KMS-11 (cell line): ENCODE results near the gene PPHLN1.

Source experiments
- H2AFZ ChIP-seq: fragments of 200-600 bp; sonication (generic); 2 replicates; pipeline ENCODE4 v1.6.1; 2016; ENCODE audit warnings: antibody characterized with exemption, mixed run types, low read depth
- H3K27ac ChIP-seq: fragments of 200-600 bp; sonication (generic); 2 replicates; pipeline ENCODE4 v1.6.1; 2016; ENCODE audit warnings: mild to moderate bottlenecking, mixed run types
- H3K27me3 ChIP-seq: fragments of 200-600 bp; sonication (generic); 2 replicates; pipeline ENCODE4 v1.6.1; 2017; ENCODE audit warnings: mild to moderate bottlenecking, low read depth, mixed run types, moderate library complexity; ENCODE audit not compliant: insufficient read depth
- H3K36me3 ChIP-seq: fragments of 200-600 bp; sonication (generic); 2 replicates; pipeline ENCODE4 v1.6.1; 2017; ENCODE audit warnings: mild to moderate bottlenecking, mixed run types; ENCODE audit not compliant: insufficient read depth
- H3K4me1 ChIP-seq: fragments of 200-600 bp; sonication (generic); 2 replicates; pipeline ENCODE4 v1.6.1; 2016; ENCODE audit warnings: mild to moderate bottlenecking, low read depth, mixed run types; ENCODE audit not compliant: poor library complexity, severe bottlenecking
- H3K4me2 ChIP-seq: fragments of 200-600 bp; sonication (generic); 2 replicates; pipeline ENCODE4 v1.7.0; 2016; ENCODE audit warnings: mild to moderate bottlenecking, mixed run types
- H3K4me3 ChIP-seq: fragments of 200-600 bp; sonication (generic); IDR thresholded peaks from 2 replicates; pipeline ENCODE4 v1.6.1; 2017; ENCODE audit warnings: low read depth, low read length, mixed read lengths; ENCODE audit not compliant: insufficient read depth
- H3K79me2 ChIP-seq: fragments of 200-600 bp; sonication (generic); 2 replicates; pipeline ENCODE4 v1.6.1; 2016; ENCODE audit warnings: low read depth, mixed run types; ENCODE audit not compliant: insufficient read depth
- H3K9ac ChIP-seq: fragments of 200-600 bp; sonication (generic); 2 replicates; pipeline ENCODE4 v1.6.1; 2016; ENCODE audit warnings: mild to moderate bottlenecking, mixed run types
- H4K20me1 ChIP-seq: fragments of 200-600 bp; sonication (generic); 2 replicates; pipeline ENCODE4 v1.6.1; 2016; ENCODE audit warnings: mild to moderate bottlenecking, mixed run types; ENCODE audit not compliant: insufficient read depth
- TF ChIP-seq, protein P1 (sequence below): fragments of 200-600 bp; sonication (generic); conservative IDR thresholded peaks from 2 replicates; pipeline ENCODE4 v1.6.1; 2017; ENCODE audit warnings: low read depth, mild to moderate bottlenecking, antibody characterized with exemption, low read length, moderate library complexity, mixed read lengths

PPHLN1 gene

DNA sequence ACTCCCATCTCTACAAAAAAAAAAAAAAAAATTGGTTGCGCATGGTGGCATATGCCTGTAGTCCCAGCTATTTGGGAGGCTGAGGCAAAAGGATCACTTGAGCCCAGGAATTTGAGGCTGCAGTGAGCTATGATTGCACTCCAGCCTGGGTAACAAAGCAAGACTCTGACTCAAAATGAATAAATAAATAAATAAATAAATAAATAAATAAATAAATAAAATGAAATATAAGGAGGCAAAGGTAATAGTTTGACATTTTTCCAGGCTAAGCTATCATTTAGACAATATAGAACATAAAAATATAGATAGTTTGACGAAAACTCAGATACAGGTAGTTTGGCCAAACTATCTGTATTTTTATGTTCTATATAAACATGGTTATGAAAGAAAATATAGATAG lies 40.5 kb upstream of the PPHLN1 start:
- Histone ChIP-seq H3K36me3 (no peaks in the 10 kb centered on the region), H2AFZ (no peak overlapping the region), H3K27me3 (no peaks in the 10 kb centered on the region), H3K27ac (no peak overlapping the region), H3K4me3 (no peak overlapping the region), H3K4me2 (no peak overlapping the region), H3K79me2 (no peaks in the 10 kb centered on the region), H4K20me1 (no peaks in the 10 kb centered on the region), H3K4me1 (no peaks in the 10 kb centered on the region), H3K9ac (no peak overlapping the region)
- TF ChIP-seq, protein P1, sequence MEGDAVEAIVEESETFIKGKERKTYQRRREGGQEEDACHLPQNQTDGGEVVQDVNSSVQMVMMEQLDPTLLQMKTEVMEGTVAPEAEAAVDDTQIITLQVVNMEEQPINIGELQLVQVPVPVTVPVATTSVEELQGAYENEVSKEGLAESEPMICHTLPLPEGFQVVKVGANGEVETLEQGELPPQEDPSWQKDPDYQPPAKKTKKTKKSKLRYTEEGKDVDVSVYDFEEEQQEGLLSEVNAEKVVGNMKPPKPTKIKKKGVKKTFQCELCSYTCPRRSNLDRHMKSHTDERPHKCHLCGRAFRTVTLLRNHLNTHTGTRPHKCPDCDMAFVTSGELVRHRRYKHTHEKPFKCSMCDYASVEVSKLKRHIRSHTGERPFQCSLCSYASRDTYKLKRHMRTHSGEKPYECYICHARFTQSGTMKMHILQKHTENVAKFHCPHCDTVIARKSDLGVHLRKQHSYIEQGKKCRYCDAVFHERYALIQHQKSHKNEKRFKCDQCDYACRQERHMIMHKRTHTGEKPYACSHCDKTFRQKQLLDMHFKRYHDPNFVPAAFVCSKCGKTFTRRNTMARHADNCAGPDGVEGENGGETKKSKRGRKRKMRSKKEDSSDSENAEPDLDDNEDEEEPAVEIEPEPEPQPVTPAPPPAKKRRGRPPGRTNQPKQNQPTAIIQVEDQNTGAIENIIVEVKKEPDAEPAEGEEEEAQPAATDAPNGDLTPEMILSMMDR, result no peak

DNA sequence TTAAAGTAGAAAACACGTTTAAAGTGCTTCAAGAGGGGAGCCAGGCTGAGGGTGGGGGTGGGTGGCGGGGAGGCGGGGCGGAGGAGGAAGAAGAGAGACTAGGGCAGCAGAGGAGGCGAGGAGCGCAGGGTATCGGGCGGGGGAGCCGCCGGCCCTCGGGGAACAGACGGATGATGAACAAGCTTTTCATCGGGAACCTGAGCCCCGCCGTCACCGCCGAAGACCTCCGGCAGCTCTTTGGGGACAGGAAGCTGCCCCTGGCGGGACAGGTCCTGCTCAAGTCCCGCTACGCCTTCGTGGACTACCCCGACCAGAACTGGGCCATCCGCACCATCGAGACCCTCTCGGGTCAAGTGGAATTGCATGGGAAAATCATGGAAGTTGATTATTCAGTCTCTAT lies 39.2 kb upstream of the PPHLN1 start:
- Histone ChIP-seq H2AFZ (no peak overlapping the region), H3K4me3 (no peak overlapping the region), H3K4me1 (no peaks in the 10 kb centered on the region), H3K79me2 (no peaks in the 10 kb centered on the region), H3K27ac (no peak overlapping the region), H3K36me3 (no peaks in the 10 kb centered on the region), H3K4me2 (no peak overlapping the region), H3K27me3 (no peaks in the 10 kb centered on the region), H4K20me1 (no peaks in the 10 kb centered on the region), H3K9ac (no peak overlapping the region)
- TF ChIP-seq, protein P1, result no peak

DNA sequence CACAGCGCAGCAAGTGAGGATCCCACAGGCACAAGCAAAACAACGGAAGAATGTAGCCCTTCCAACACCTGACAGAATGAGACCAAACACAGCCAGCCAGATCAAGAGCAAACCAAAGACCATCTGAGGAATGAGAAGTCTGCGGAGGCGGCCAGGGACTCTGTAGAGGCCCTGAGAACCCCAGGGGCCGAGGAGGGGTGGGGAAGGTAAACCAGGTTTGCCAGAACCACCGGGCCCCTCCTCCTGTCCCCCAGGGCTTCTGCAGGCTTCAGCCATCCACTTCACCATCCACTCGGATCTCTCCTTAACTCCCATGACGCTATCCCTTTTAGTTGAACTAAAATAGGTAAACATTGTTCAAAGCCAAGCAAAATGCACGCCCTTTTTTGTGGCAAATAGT lies 37.4 kb upstream of the PPHLN1 start:
- Histone ChIP-seq H3K27me3 (no peaks in the 10 kb centered on the region), H3K79me2 (no peaks in the 10 kb centered on the region), H2AFZ (no peak overlapping the region), H3K4me1 (no peaks in the 10 kb centered on the region), H3K4me3 (no peak overlapping the region), H3K27ac (no peak overlapping the region), H3K9ac (no peak overlapping the region), H3K36me3 (no peaks in the 10 kb centered on the region), H3K4me2 (no peak overlapping the region), H4K20me1 (no peaks in the 10 kb centered on the region)
- TF ChIP-seq, protein P1, result no peak

DNA sequence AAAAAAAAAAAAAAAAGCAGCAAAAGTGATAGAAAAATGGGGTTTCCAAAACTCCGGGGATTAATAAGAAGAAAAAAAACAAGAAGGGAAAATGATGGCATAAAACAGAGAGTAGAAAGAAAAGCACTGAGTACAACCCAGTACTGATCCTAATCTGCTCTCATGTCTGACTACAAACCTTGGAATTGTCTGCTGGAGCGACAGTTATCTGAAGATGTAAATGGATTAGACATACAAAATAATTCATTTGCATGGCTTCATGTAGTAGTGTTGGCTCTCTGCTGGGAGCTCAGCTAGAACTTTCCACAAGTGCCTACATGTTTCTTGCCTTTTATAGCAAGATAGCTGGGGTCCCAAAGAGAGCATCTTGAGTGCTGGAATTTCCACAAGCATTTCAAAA lies 34.3 kb upstream of the PPHLN1 start:
- no peaks in the 10 kb centered on the region for H3K27me3 ChIP-seq
- no peaks in the 10 kb centered on the region for H4K20me1 ChIP-seq
- no peaks in the 10 kb centered on the region for H3K36me3 ChIP-seq
- no peak overlapping the region for H2AFZ ChIP-seq
- H3K9ac ChIP-seq, result no peak overlapping the region
- H3K4me2 ChIP-seq, result no peak overlapping the region
- H3K27ac ChIP-seq, result no peak overlapping the region
- TF ChIP-seq, protein P1, result no peak
- H3K4me3 ChIP-seq, result no peak overlapping the region
- H3K79me2 ChIP-seq, result no peaks in the 10 kb centered on the region
- no peaks in the 10 kb centered on the region for H3K4me1 ChIP-seq
